Mammary epithelial cell (primary cell): ENCODE data around the gene FAM124B.

Source experiments
- EZH2 ChIP-seq: IDR thresholded peaks from 2 replicates; pipeline ENCODE4 v1.6.1; 2012; ENCODE audit warnings: low read length, inconsistent platforms, borderline replicate concordance
- TF ChIP-seq, protein P1 (sequence below), 2 donors: IDR thresholded peaks in 1 of 2; conservative IDR thresholded peaks in 1 of 2; 2 replicates each; pipeline ENCODE4 v1.5.1; 2011 to 2012; ENCODE audit warnings: inconsistent platforms in 2 of 2, low read length in 2 of 2, mild to moderate bottlenecking in 2 of 2, control low read depth in 1 of 2, low read depth in 1 of 2; ENCODE audit not compliant: insufficient read depth in 1 of 2; ENCODE audit errors: extremely low read depth in 1 of 2

DNA sequence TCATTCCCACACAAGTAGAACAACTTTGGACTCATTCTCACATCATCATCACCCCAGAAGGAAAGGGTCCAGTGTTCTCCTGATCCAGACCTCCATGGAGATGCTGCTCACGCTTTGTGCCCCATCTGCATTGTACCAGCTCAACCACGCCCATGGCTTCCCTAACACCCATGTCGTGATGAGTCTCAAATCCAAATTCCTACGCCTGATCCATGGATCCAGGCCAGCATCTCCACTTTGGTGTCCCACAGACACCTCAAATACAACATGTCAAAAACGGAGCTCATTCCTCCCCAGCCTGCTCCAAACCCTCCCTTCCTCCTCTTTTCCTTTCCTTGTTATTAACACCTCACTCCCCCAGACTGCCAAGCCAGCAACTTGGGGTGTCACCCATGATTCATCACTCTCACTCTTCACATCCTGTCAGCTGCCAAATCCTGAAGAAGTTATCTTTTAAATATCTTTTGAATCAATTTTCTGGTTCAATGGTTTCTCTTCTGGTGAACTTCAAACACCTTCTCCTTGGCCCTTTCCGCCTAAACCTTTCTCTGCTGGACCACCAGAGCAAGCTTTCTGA lies 30.2 kb upstream of the FAM124B start:
- TF ChIP-seq, protein P1, sequence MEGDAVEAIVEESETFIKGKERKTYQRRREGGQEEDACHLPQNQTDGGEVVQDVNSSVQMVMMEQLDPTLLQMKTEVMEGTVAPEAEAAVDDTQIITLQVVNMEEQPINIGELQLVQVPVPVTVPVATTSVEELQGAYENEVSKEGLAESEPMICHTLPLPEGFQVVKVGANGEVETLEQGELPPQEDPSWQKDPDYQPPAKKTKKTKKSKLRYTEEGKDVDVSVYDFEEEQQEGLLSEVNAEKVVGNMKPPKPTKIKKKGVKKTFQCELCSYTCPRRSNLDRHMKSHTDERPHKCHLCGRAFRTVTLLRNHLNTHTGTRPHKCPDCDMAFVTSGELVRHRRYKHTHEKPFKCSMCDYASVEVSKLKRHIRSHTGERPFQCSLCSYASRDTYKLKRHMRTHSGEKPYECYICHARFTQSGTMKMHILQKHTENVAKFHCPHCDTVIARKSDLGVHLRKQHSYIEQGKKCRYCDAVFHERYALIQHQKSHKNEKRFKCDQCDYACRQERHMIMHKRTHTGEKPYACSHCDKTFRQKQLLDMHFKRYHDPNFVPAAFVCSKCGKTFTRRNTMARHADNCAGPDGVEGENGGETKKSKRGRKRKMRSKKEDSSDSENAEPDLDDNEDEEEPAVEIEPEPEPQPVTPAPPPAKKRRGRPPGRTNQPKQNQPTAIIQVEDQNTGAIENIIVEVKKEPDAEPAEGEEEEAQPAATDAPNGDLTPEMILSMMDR (conservative IDR thresholded peaks at IDR 0.05 in 1 of 2, IDR thresholded peaks at IDR 0.05 in 1 of 2; ENCODE audit: extremely low read depth in 1 of 2, insufficient read depth in 1 of 2, low read depth in 1 of 2, low read length in 2 of 2), result no peak
- no peak for TF ChIP-seq EZH2
